HG02798 (cell line): ENCODE measurements around the gene CNIH3.
"Not testable (repeated sequence)": the region's sequence is repeated elsewhere in the genome, so short reads cannot be mapped to it uniquely, and the experiment has no call there.

Experiments
- ATAC-seq: cut with Tn5 transposase; IDR thresholded peaks from one replicate; pipeline ENCODE4 v1.9.1; 2021; ENCODE audit warnings: mild to moderate bottlenecking; ENCODE audit not compliant: unreplicated experiment, poor library complexity

Gene CNIH3

DNA sequence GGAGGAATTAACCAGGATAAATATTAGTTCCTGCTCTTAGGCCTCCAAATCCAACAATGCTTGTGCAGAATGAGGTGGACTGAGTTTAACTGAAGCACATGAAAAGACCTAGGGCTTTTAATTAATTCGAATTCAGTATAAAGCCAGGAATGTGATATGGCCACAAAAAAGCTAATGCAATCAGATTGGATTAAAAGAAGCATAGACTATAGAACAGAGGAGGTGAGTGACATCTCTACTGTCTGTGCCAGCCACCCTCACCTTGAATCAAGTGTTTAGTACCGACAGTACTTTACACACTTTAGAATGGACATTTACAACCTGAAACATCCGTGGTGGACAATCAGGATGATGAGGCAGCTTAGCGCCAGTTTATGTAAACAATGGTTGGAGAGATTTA is 62.1 kb downstream of the CNIH3 start:
- ATAC-seq = no peak

DNA sequence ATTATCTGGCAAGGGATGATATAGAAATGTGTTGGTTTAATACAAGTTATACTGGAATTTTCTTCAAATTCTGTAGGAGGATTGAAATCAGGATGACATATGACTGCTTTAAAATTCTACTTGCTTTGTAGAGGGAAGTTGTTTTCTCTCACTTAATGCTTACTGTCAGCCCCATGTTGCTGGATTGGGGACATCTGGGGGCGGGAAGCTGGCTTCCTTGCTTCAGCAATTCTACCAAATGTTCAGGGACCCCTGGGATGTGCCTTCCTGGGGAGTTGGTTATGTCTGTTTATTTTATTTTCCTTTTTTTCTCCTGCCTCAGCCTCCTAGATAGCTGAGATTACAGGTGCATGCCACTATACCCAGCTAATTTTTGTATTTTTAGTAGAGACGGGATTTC is 63.5 kb downstream of the CNIH3 start:
- no peak for ATAC-seq

DNA sequence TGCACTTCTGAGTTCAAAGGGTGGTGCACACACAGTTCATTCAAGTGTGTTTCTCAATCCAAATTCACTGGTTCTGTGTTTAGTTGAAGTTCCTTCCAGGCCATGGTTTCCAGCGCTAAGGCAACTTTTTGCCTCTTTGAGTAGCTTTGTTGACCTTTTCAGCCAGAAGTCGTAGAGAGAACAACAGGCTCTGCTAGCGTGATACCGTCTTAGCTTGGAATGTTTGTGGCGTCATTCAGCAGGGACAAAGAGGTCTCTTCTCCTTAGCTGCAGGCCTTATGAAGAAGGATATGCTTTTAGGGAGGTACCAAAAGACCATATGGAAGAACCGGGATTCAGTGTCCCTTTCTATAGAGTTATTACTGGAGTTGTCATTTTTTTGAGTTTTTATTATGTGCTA is 65.7 kb downstream of the CNIH3 start:
- no peak for ATAC-seq

DNA sequence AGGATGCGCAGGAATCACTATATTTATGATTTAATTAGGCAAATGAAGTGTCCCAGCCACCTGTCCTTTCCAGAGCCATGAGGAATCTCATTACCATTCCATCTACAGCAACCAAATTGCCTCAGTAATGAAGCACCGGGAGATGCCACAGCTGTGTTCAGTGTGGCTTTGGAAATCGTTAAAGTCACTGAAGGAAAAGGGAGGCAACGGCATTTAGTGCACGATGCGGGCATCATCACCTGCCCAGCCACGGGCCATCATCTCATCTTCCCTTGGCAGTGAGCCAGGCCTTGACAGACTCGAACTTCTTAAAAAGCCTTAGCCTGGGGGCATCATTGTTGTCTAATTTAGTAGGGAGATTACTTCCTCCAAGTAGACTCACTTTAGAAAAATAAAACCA is 67.8 kb downstream of the CNIH3 start:
- no peak for ATAC-seq

DNA sequence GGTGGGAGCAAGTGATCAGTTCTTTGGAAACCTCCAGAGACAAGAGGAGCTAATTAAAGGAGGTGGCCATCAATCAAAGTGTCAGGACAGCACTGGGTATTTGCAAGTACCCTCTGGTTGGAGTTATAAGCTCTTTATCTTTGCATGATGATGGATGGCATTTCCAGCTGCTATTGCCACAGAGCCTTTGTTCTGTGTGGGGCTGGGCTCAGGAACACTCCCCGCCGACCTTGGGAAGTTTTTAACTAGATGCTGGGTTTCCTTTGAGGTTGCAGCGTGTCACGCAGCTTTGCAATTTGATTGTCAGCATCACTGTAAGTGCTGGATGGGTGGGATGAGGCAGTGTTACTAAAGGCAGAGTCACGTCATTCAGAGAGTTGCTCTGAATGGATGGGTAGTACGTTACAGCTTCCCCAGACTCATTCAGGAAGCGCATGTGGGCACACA is 68.9 kb downstream of the CNIH3 start:
- ATAC-seq = no peak

DNA sequence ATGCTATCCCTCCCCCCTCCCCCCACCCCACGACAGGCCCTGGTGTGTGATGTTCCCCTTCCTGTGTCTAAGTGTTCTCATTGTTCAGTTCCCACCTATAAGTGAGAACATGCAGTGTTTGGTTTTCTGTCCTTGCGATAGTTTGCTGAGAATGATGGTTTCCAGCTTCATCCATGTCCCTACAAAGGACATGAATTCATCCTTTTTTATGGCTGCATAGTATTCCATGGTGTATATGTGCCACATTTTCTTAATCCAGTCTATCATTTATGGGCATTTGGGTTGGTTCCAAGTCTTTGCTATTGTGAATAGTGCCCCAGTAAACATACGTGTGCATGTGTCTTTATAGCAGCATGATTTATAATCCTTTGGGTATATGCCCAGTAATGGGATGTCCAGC is 70.0 kb downstream of the CNIH3 start:
- ATAC-seq = not testable (repeated sequence)

DNA sequence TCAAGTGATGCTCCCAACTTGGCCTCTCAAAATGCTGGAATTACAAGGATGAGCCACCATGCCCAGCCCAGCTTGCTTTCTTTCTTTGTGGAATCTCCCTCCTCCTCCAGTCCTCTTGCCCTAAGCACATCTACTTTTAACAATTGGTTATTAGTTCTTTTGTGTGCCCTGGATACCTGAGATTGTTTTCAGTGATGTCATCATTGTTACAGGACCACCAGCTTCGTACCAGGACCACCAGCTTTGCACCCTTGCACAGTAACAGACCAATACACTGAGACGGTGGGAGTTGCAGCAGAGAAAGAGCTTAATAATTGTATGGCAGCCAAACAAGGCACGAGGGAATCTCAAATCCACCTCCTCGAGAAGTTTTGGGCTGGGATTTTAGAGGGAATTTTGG is 71.3 kb downstream of the CNIH3 start:
- ATAC-seq = no peak

DNA sequence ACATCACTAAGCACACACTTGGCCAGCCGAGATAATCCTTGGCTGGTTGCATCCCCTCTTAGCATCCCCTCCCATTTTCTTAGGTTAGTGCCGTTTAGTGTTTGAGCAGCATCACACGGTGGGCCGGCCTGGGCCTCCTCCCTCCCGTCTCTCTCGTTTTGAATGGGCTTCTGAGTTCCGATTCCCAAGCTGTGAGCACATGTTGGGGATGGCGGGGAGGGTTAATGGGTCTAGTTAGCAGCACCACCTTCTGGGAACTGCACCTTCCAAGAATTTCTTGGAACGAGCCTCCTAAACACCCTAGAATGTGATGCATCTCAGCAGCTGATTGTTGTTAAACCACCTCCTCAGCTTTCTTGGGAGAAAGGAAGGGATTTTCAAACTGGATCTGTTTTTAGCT is 73.3 kb downstream of the CNIH3 start:
- ATAC-seq = no peak

DNA sequence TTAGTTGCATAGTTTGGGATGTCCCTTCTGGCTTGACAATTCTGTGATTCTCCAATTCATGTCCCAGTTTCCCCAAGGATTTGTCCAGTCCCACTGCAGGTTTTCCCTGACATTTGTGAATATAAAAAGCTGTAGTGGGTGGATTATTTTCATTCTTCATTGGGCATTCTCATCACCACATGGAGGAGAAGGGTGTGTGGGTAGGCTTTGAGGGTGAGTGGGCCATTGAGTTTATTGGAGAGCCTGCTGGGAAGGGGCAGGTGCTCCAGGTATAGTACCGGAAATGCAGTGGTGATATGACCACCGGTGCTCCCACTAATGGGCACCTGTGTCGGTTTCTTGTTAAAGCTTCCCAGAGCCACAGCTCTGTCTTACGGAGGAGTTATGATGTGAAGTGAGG is 74.5 kb downstream of the CNIH3 start:
- ATAC-seq = no peak

DNA sequence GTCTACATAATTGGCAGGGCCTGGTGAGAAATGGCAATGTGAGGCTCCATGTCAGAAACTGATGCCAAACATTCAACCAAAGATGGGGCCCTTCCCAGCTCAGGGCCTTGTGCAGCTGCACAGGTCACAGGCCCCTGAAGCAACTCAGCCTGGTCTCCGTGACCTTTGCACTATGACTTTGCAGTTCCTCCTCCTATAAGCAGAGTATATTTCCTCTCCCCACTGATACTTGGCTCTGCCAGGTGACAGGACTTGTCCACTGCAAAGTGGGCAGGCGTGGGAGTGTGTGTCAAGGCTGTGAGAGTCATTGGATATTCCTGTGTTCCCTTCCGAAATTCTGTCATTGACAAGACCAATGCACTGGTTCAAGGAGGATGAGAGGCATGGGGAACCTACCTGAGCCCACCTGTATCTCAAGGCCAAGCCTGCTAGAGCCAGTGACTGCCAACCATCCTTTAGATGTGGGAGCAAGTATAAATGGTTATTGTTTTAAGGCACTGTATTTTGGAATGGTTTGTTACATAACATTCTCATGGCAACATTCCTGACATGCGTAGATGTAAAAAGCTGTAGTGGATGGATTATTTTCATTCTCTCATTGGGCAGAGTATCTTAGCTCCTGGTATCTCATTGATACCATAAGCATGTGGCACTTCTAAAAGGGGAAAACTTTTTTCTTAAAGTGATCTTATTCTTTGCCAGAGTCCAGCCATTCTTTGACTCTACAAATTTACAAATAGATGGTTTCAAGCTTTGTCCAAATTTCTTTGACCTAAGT is 75.2 kb downstream of the CNIH3 start:
- no peak for ATAC-seq

DNA sequence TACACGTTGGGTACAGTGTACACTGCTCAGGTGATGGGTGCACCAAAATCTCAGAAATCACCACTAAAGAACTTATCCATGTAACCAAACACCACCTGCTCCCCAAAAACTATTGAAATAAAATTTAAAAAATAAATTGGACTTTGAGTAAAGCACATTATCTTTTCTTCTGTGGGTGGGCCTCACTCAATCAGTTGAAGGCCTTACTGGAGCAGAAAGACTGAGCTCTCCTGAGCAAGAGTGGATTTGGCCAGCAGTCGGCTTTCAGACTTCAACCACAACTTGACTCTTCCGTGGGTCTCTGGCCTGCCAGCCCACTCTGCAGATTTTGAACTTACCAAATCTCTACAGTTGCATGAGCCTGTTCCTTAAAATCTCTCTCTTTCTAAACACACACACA is 78.9 kb downstream of the CNIH3 start:
- no peak for ATAC-seq

DNA sequence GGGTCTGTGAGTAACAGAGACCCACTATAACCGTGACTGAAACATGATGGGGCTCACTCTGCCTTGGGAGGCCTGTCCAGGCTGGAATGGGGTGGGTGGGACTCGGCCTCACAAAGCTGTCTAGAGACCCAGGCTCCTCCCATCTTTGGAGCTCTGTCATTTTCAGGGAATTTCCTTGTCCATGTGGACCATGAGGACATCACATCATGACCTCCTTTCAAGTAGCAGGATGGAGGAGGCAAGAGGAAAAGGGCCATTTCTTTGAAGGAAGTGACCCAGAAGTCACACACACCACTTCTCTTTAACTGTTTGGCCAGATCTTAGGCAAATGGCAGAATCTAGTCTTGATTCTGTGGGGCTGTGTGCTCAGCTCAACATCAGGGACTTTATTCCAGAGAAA is 79.9 kb downstream of the CNIH3 start:
- ATAC-seq = no peak

DNA sequence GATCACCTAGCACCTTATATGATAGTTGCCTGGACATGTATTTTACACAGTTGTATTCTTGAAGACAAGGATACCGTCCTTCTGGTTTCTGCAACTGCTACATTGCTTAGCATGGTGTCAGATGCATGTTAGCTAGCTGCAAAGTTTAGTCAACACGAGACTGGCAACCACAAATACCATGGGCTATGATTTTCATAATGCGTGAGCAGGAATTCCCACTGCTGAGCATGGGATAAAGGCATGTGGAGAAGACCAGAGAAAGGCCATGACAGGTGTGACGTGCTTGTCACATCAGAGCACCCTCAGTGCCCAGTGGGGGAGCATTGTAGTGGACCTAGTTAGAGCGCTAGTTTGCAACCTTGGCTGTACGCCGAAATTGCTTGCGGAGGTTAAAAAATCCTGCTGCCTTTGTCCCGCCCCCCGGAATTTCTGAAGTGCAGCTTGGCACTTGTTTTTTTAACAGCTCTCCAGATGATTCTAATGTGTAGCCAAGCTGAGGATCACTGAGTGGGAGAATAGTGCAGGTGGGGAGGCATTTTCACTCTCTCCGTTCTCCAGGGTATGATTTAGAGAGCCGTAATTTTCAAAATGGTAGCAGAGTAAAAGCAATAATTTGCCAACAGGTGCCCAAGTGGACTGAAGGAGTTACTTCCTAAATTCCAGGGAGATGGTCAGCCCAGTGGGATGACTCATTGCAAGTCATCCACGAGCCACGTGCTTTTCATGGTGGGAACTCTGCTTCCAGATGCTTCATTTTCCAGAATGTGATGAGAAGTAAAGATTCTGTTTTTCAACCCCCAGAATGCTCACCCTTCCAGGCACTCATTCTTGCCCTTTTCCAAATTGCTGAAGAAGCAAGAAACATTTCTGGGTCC is 81.0 kb downstream of the CNIH3 start:
- no peak for ATAC-seq

DNA sequence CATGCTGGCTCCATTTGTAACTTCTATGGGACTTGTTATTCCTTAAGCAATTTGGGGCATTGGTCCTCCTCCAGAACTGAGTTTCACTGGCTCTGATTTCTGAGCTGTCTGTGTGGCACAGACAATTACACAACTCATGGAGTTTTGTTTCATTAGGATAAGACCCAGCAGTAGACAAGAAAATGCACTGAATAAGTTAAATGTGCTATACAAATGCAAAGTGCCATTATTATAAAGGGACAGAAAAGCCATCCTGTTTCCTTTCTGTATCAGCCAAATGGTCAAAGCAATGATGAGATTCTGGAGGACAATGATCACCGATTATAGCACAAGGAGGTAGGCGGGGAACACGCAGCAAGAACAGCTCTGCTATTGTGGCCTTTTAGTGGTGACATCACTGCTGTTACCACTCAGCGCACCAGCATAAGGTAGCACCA is 81.9 kb downstream of the CNIH3 start:
- ATAC-seq = no peak

DNA sequence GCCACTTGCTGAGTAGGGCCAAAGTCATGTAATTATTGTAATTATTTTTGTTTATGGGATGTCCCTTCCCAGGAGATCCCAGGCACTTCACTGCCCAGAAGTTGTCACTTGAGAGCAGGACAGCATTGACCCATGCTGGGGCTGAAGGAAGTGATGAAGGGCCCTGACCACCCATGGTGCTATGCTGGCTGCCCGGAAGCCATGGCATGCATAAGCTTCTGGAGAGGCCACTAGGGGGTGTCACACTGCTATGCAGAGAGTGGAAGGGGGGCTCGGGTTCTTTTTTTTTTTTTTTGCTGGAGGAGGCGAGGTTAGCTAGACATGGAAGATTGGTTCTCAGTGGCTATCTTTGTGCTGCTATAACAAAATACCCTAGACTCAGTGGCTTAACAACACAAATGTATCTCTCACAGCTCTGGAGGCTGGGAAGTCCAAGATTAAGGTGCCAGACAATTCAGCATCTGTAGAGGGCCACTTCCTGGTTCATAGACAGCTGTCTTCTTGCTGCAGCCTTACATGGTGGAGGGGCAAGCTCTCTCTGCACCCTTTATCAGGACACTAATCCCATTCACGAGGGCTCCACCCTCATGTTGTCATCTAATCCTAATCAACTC is 84.9 kb downstream of the CNIH3 start:
- peak; percentile 70 for ATAC-seq

DNA sequence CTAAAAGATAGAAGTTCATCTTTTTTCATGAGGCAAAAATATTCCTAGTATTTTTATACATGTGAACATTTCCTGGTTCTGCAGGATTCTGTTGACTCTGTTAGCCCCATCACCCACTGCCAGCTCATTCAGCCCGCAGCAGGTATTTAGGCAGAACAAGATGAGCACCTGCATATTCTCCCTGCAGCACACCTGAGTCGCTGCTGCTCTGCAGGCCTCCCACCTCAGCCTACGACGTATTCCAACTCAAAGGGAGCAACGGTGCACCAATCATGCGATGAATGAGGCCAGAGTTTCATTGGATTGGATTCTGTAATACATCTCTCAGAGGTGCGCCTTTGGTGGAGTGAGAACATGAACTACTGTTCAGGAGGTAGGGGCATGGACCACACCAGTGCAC is 87.6 kb downstream of the CNIH3 start:
- ATAC-seq = no peak

DNA sequence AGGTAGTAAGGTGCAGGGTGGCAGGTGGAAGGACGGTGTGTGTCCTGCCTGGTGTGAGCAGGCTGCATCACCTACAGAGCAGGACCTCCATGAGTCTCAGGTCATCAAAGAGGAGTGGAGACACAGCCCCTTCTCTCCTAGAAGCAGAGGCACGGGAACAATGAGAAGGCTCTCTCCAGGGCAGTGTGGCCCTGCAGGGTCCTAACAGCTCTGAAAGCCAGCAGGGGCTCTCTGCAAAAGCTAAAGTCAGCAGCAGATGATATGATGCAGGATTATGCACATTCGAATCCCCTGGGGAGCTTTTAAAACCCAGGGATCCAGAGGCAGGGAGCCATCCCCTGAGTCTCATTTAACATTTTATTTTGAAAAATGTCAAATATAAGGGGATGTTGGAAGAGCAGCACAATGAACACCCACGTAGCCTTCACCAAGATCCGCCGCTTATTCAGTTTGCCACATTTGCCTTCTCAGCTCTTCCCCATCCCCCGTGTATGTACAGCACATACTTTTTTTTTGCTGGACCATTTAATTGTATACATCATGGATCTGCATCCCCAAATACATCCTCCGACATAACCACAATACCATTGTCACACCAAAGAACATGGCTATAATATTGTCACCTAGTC is 88.1 kb downstream of the CNIH3 start:
- no peak for ATAC-seq

DNA sequence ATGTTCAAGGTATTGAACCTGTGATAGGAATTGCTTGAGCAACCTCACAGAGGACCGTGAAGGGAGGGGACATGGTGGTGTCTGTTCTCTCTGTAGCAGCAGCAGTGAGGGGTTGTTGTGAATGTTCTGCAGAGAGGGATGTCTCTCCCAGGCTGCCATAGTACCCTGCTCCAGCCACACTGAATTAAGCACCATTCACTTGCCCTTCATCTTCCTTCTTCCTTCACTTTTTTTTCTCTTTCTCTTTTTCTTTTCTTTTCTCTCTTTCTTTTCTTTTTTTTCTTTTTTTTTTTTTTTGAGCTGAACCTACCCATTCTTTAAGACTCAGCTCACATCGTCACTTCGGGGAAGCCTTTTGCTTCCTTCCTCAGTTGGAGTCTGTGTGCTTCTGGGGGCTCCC is 89.5 kb downstream of the CNIH3 start:
- no peak for ATAC-seq

DNA sequence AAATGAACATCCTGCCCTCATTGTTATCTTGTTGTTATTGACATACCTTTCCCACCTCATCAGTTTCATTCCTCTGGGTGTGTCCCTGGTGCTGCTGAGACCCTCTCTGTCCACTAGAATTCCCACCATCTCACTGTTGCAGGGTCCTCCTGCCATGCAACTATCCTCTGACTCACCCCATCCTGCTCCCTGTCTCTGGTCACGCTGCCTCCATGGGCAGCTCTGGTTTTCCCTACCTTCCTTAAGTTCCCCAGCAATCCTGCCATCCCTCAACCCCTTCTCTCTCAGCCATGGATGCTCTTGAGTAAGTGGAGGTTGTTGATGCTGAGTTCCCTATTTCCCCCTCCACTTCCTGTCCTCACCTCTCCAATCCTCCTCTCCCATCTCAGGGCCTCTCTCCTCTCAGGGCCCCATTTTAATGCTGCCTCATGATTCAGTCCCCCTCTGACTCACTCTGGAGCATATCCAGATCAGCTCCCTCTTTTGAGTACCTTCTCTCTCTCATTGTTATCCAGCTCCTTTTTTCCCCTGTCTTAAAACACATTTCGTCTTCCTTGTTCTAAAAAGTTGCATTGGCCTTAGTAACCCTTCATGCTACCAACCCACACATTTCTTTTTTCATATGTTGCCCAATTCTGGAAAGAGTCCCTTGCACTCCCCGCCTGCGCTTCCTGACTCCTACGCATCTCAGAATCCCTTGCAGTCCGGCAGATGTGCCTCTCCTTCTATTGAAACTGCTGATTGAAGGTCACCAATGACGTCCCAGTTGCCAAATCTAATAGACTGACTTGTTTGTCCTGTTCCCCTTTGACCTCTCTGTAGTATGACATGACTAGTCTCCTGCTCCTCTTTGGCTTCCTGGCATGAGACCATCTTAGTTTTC is 92.0 kb downstream of the CNIH3 start:
- ATAC-seq = no peak

DNA sequence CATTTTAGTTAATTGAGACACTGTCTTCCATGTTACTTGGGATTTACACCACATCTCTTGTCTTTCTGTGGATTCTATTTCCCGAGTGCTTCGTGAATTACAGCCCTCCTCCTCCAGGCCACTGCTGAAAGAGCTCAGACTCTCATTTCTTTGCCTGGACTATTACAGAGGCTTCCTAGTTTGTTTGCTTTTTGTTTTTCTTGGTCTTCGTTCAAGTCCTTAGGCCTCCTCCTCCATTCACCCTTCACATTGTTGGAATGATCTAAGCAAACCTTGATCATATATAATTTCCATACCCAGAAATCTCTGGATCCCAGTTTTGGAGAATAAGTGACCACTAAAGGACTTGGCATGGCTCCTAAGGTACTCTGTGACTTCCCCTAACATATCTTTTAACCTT is 94.1 kb downstream of the CNIH3 start:
- ATAC-seq = no peak
